HepG2 (cell line): Measurements from ENCODE around the gene UNC13D. TPM values are rescaled to one million over a fixed set of nuclear protein-coding genes. Genes with fewer than 3 reads are reported as not detected.

Experiments
- ARNT2 ChIP-seq: sonication (generic); formaldehyde crosslinking; IDR thresholded peaks from 2 replicates; pipeline ENCODE4 v1.8.0; 2022; ENCODE audit warnings: mild to moderate bottlenecking, low read depth, missing genetic modification reagents, moderate library complexity
- BORCS8-MEF2B ChIP-seq: sonication (generic); formaldehyde crosslinking; IDR thresholded peaks from 2 replicates; pipeline ENCODE4 v1.8.0; 2022; ENCODE audit warnings: mild to moderate bottlenecking, missing genetic modification reagents
- HHEX ChIP-seq: IDR thresholded peaks from 2 replicates; pipeline ENCODE4 v1.6.1; 2016; ENCODE audit warnings: control low read depth
- HOXA5 ChIP-seq: sonication (generic); formaldehyde crosslinking; IDR thresholded peaks from 2 replicates; pipeline ENCODE4 v1.4.0; 2020; ENCODE audit warnings: missing genetic modification reagents
- MBD4 ChIP-seq: IDR thresholded peaks from 2 replicates; pipeline ENCODE4 v1.6.1; 2012; ENCODE audit warnings: low read length, inconsistent platforms, borderline replicate concordance
- MYC ChIP-seq: sonication (generic); formaldehyde crosslinking; IDR thresholded peaks from 2 replicates; pipeline ENCODE4 v1.9.0; 2021; ENCODE audit warnings: missing genetic modification reagents, borderline replicate concordance
- PLRG1 ChIP-seq: fragments of 450-650 bp; conservative IDR thresholded peaks from 2 replicates; pipeline ENCODE4 v1.6.1; 2016
- PRPF4 ChIP-seq: fragments of 200-400 bp; formaldehyde crosslinking; IDR thresholded peaks from 2 replicates; pipeline ENCODE4 v1.6.1; 2016; ENCODE audit warnings: low read length, low read depth; ENCODE audit not compliant: poor library complexity, severe bottlenecking
- REXO4 ChIP-seq: sonication (generic); formaldehyde crosslinking; IDR thresholded peaks from 2 replicates; pipeline ENCODE4 v1.8.0; 2022; ENCODE audit warnings: missing genetic modification reagents, mild to moderate bottlenecking, borderline replicate concordance
- SRY ChIP-seq: sonication (generic); formaldehyde crosslinking; IDR thresholded peaks from 2 replicates; pipeline ENCODE4 v1.8.0; 2022; ENCODE audit warnings: mild to moderate bottlenecking, missing genetic modification reagents
- THYN1 ChIP-seq: sonication (generic); formaldehyde crosslinking; IDR thresholded peaks from 2 replicates; pipeline ENCODE4 v1.8.1; 2023; ENCODE audit warnings: low read depth, mild to moderate bottlenecking, moderate library complexity, missing genetic modification reagents, borderline replicate concordance
- ZEB1 ChIP-seq: IDR thresholded peaks from 2 replicates; pipeline ENCODE4 v1.6.1; 2012; ENCODE audit warnings: mild to moderate bottlenecking, low read depth, inconsistent platforms; ENCODE audit not compliant: insufficient replicate concordance
- ZNF496 ChIP-seq: sonication (generic); formaldehyde crosslinking; IDR thresholded peaks from 2 replicates; pipeline ENCODE4 v1.8.1; 2023; ENCODE audit warnings: mild to moderate bottlenecking, moderate library complexity, missing genetic modification reagents; ENCODE audit not compliant: insufficient replicate concordance
- ZNF570 ChIP-seq: sonication (generic); formaldehyde crosslinking; IDR thresholded peaks from 2 replicates; pipeline ENCODE4 v1.4.0; 2020; ENCODE audit warnings: mild to moderate bottlenecking, missing genetic modification reagents, borderline replicate concordance
- polyA plus RNA-seq, 8 experiments: library from polyadenylated mRNA; depleted of rRNA in 3 of 8; stranded (reverse) in 7 of 8; unstranded in 1 of 8; fragments of >200 nt; fragmentation: Illumina TruSeq in 4 of 8; extraction: Trizol in 4 of 8; gene quantifications; 2 replicates each; pipeline versions ENCODE4 v1.2.1 to v1.2.3, GENCODE V29; 2011 to 2016; ENCODE audit warnings: low read depth in 4 of 8, missing spikeins in 1 of 8, mixed read lengths in 1 of 8; ENCODE audit not compliant: insufficient read depth in 1 of 8
- total RNA-seq, 5 experiments: library from RNA; depleted of rRNA; stranded (reverse); fragments of >200 nt; fragmentation: Illumina TruSeq; extraction: Trizol; gene quantifications; 2 replicates each; pipeline ENCODE4 v1.2.3, GENCODE V29; 2016; ENCODE audit warnings: low read depth in 1 of 5
- TF ChIP-seq, protein P1 (sequence below): sonication (generic); formaldehyde crosslinking; IDR thresholded peaks from 2 replicates; pipeline ENCODE4 v1.8.1; 2023; ENCODE audit warnings: mild to moderate bottlenecking, moderate library complexity, missing genetic modification reagents
- TF ChIP-seq, protein P2 (sequence below): IDR thresholded peaks from 2 replicates; pipeline ENCODE4 v1.6.1; 2018; ENCODE audit warnings: missing genetic modification reagents, mild to moderate bottlenecking, missing compliant biosample characterization

Gene UNC13D
- total and polyA plus RNA-seq, 2 of the 13 experiments (the other 11 are each of a cell fraction or from before 2014, with no cell fraction given), result 29.7 to 42.7 TPM

DNA sequence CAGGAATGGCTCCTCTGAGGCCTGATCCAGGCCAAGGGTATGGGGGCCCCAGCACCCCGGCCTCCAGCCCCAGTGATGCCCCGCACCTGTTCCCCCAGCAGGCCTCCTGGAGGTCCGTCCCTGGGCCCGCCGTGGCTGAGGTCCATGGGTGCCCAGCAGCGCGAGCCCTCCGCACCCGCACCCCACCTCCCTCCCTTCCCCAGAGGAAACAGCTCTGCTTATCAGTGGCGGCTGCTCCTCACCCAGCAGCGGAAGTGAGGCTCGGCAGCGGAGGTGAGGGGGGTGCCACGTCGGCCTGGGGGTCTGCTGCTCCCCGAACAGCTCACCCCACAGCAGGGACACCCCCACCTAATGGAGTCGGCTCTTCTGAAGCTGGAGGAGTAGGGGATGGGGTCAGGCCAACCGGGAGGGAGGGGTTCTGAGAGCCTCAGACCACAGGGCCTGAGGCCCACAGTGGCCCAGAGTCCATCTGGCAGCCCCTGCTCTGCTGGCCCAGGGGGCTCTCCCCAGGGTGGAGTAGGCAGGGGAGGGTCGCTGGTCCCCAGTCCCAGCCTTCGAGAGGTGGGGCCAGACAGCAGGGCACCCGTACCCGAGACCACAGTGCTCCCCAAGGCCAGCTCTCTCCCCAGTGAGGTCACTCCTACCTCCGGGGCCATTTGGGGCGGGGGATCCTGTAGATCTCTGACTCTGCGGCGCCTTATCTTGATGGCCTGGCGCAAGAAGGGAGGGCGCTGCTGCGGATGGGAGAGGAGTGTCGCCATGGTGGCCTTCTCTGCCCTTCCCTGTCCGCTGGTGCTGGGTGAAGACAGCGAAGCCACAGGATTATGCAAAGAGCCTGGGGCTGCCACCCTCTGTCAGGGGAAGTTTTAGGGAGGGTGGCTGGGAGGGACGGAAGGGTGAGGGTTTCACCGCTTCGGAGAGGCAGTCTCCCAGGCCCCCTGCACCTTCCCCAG lies at the start of gene UNC13D (continued):
- TF ChIP-seq PLRG1 (no peak), HHEX (CRISPR knock-in tag) (no peak), ARNT2 (CRISPR knock-in tag) (0 out of 2 replicates have a peak, but pooled peaks have one; percentile 50), MYC (CRISPR knock-in tag) (peak; percentile 46), BORCS8-MEF2B (CRISPR knock-in tag) (peak; percentile 34; the same call in 1 of the 2 replicates), REXO4 (CRISPR knock-in tag) (no peak), MBD4 (no peak), ZNF570 (CRISPR knock-in tag) (no peak), ZEB1 (peak; percentile 16), THYN1 (CRISPR knock-in tag) (no peak), PRPF4 (no peak), HOXA5 (CRISPR knock-in tag) (no peak), SRY (CRISPR knock-in tag) (no peak; the same call in 1 of the 2 replicates), ZNF496 (CRISPR knock-in tag) (no peak)
- TF ChIP-seq, protein P1, sequence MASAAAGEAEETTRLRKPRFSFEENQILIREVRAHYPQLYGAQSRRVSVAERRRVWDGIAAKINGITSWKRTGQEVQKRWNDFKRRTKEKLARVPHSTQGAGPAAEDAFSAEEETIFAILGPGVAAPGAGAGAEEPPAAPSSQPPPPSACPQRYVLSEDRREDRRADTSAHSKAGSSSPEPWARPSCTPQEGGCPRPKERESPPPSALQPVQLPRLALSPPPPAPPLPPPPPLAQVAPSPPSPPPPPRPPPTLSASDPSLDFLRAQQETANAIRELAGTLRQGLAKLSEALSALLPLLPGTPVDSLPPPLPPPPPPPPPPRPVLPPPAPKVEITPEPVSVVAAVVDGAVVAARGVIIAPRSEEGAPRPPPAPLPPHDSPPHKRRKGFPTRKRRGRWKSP (CRISPR knock-in tag), result 0 out of 2 replicates have a peak, but pooled peaks have one; percentile 39
- TF ChIP-seq, protein P2, sequence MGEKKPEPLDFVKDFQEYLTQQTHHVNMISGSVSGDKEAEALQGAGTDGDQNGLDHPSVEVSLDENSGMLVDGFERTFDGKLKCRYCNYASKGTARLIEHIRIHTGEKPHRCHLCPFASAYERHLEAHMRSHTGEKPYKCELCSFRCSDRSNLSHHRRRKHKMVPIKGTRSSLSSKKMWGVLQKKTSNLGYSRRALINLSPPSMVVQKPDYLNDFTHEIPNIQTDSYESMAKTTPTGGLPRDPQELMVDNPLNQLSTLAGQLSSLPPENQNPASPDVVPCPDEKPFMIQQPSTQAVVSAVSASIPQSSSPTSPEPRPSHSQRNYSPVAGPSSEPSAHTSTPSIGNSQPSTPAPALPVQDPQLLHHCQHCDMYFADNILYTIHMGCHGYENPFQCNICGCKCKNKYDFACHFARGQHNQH, result no peak
